HG02884 (cell line): Measurements from ENCODE around the gene MYO5B.
"Not testable (repeated sequence)": the region's sequence is repeated elsewhere in the genome, so short reads cannot be mapped to it uniquely, and the experiment has no call there.

Experiments used
- ATAC-seq: cut with Tn5 transposase; IDR thresholded peaks from one replicate; pipeline ENCODE4 v1.9.1; 2021; ENCODE audit warnings: mild to moderate bottlenecking, moderate library complexity; ENCODE audit not compliant: unreplicated experiment

Gene MYO5B

DNA sequence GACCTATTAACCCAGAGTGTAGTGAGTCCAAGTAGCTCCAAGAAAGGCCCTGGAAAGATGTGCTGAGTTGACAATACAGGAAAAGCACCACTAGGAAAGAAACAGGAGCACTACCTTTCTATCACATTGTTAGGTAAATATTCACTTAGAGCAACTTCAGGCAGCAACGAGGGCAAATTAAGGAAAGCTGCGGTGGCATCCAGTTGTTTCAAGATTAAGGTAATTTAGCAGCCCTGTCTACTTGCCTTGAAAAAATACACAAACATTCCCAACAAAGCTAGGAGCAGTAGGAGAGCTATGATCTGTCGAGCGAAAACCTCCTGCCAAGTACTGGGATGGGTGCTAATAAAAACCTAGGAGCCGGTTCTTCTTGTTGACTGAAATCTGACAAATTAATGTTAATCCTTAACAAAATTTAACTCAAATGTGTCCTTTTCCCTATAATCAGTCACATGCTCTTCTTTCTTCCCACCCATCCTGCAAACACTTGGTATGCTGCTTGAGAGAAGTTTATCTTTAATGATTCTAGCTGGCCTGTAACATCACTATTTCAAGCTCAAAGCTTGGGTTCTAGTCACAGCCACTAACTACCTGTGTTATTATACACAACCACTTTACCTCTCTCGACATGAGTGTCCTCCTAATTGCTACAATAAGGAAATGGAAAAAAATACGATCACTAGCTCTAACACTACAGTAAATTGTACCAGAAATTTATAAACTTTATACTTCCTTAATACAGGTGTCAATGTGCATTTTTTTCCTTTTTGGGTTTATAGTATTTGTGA is 383.6 kb downstream of the MYO5B start:
- no peak for ATAC-seq

DNA sequence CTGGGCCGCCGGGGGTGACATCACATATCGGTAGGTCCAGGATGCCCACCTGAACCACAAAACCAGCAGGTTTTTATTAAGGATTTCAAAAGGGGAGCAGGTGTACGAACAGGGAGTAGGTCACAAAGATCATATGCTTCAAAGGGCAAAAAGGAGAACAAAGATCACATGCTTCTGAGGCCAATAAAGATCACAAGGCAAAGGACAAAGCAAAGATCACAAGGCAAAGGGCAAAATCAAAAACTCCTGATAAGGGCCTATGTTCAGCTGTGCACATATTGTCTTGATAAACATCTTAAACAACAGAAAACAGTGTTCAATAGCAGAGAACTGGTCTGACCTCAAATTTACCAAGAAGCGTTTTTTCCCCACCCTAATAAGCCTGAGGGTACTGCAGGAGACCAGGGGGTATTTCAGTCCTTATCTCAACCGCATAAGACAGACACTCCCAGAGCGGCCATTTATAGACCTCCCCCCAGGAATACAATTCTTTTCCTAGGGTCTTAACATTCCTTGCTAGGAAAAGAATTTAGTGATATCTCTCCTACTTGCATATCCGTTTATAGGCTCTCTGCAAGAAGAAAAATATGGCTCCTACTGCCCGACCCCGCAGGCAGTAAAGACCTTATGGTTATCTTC is 386.3 kb downstream of the MYO5B start:
- not testable (repeated sequence) for ATAC-seq

DNA sequence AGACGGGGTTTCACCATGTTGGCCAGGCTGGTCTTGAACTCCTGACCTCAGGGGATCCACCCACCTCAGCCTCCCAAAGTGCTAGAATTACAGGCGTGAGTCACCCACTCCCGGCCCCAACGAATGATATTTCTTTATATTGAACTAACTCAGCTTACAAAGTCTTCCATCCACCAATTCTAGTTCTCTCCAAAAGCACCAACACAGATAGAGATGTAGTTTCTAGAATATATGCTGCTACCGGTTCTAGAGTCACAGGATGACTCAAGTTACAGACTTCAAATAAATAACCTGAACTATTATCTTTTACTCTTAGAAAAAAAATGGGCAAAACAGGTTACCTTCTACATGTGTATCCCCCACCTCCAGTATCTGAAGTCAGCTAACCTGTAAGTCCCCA is 390.9 kb downstream of the MYO5B start:
- ATAC-seq, result no peak

DNA sequence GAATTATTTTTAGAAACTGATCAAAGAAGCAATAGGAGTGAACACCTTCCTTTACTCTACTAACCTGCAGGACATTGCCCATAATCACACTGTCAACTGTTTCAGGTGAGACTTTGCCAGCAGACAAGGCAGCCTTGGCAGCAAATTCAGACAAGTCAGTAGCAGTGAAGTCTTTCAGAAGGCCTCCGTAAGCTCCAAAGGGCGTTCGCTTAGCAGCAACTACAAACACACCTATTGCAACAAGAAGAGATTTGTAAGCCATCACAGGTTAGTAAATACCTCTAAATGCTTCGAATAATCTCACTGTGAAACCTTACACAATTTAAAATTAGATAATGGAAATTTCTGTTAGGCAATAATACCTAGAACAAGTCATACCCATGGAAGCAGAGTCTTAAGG is 392.3 kb downstream of the MYO5B start:
- ATAC-seq, result no peak

DNA sequence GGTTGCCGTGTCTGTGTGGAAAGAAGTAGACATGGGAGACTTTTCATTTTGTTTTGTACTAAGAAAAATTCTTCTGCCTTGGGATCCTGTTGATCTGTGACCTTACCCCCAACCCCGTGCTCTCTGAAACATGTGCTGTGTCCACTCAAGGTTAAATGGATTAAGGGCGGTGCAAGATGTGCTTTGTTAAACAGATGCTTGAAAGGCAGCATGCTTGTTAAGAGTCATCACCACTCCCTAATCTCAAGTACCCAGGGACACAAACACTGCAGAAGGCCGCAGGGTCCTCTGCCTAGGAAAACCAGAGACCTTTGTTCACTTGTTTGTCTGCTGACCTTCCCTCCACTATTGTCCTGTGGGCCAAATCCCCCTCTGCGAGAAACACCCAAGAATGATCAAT is 394.5 kb downstream of the MYO5B start:
- ATAC-seq, result not testable (repeated sequence)

DNA sequence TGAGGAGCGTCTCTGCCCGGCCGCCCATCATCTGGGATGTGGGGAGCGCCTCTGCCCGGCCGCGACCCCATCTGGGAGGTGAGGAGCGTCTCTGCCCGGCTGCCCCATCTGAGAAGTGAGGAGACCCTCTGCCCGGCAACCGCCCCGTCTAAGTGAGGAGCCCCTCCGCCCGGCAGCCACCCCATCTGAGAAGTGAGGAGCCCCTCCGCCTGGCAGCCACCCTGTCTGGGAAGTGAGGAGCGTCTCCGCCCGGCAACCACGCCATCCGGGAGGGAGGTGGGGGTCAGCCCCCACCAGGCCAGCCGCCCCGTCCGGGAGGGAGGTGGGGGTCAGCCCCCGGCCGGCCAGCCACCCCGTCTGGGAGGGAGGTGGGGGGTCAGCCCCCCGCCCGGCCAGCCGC is 395.1 kb downstream of the MYO5B start:
- not testable (repeated sequence) for ATAC-seq

DNA sequence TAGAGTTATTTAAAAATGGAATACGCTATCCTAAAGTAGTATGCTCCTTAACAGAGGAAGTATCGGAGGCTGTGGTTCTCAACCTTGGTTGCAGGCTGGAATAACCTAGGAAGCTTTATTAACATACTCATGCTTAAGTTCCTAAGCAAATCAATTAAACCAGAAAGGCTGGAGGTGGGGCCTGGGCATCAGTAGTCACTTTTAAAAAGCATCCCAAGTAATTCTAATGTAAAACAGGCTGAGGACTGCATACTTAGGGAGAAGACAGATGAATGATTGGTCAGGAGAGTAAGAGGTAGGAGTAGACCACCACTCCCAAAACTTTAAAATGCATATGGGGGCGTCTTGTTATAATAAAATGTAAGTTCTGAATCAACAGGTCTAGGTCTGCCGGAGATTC is 396.9 kb downstream of the MYO5B start:
- ATAC-seq, result no peak

DNA sequence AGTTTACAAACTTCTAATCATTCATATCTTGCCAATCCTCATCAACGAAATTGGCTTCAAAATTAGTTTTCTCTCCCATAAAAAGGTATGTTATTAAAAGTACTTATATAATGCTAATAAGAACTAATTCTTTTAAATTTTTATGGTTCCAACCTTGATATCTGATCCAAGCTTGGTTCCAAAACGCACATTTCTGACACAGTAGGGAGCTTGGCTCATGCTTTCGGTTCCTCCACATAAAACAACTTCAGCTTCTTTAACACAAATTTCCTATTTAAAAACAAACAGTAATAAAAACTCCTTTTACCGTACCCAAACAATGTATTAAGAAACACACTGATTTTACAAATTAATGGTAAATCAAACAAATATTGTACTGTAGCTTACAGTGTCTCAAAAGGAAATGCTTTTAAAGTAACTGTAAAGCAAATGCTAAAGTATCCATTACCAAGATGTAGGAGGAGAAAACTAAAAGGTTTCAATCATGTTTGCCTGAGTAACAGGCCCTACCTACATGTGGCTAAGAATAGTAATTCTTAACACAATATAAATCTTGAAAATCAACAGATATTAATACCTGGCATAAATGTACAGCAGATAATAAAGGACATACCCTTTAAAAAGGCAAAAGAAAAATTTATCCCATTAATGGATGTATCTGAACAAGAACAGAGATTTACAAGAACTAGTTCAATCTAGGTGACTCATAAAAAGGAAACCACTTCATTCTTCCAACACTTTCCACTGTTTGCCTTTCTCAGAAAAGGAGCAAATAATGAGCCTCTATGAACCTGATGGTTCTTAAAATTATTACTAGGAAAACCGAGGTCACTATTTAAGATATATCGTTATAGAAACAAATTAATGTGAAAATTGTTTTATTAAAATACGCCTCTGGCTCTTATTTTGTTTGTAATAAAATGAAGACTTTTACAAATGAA is 399.1 kb downstream of the MYO5B start:
- ATAC-seq, result no peak

DNA sequence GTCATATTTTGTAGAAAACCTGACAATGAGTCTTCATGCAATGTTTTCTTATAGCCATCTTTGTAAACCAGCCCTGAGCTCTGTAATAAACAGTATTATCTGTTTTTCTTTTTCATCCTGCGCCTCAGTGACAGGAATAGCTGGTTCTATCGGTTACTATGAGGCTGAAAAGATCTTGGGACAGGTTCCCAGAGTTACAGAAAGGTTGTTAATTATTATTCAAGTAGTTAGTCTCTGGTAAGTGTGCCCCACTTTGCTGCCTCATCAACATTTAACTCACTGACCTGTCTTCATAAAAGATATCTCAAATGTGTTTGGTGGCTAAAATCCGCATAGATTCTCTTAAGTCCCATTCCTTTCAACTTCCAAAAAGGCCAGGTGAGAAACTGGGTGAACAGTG is 400.2 kb downstream of the MYO5B start:
- no peak for ATAC-seq

DNA sequence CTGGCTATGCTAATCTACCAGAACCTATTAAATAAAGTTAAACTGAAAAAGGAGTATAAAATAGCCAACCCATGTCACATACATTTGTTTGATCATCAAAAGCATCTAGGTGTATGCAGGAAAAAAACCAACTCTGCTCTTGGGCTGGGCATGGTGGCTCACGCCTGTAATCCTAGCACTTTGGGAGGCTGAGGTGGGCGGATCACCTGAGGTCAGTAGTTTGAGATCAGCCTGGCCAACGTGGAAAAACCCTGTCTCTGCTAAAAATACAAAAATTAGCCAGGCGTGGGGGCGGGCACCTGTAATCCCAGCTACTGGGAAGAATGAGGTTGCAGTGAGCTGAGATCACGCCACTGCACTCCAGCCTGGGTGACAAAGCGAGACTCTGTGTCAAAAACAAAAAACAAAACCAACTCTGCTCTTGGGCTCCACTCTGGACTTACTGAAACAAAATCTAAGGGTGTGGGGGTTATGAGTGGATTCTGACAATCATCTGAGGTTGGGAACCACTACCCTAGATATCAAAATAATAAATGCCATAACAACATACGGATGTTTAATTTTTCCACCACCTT is 405.3 kb downstream of the MYO5B start:
- ATAC-seq, result not testable (repeated sequence)

DNA sequence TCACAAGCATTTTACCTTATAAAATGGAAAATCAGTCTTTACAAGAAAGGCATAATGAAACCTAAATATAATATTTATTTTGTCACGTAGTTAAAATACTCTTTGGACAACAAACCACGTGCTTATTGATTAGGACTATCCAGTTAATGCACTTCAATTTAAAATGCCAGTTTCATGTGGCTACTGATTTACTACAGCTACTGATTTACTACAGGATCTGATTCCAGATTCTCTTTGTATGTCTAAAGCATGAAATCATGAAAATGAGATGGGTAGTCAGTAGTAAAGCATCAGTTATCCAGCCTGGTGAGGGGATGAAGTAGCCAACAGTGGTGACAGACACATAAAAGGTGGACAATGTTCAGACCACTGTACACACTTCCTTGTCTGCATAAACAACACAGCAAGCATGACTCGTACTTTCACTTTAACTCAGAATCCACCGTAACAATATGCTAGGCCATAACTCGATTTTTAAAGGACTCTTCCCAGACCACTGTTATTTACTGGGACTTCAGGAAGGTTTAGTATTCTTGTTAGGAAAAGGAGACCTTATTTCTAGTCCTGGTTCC is 406.5 kb downstream of the MYO5B start:
- no peak for ATAC-seq

DNA sequence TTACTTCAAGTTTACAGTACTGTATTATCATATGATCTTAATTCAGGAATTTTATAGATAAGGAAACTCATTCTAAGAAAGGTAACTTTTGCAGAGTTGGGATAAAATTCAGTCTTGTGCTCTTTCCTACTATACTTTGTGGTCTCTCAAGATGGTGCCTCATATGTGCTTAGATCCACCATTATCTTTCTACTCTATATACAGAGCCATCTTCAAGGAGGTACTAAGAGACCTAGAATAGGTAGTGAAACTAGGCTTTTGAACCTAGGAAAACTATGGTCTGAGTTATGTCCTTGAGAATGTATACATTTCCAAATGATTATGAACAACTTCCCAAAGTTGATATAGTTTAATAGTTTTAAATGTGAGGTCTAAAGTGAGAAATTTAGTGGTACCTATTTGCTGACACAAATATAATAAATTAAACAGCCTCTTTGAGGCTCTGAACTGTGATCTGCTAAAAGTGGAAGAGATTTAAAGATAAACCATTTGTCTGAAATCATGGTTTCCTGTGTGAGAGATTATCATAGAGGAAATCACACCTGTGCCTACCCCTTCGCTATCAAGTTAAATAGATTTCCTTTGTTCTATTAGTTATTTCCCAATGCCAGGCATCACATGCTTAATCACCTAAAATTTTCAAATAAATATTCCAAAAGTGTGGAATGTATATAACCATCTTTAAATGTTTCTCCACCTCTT is 408.8 kb downstream of the MYO5B start:
- no peak for ATAC-seq

DNA sequence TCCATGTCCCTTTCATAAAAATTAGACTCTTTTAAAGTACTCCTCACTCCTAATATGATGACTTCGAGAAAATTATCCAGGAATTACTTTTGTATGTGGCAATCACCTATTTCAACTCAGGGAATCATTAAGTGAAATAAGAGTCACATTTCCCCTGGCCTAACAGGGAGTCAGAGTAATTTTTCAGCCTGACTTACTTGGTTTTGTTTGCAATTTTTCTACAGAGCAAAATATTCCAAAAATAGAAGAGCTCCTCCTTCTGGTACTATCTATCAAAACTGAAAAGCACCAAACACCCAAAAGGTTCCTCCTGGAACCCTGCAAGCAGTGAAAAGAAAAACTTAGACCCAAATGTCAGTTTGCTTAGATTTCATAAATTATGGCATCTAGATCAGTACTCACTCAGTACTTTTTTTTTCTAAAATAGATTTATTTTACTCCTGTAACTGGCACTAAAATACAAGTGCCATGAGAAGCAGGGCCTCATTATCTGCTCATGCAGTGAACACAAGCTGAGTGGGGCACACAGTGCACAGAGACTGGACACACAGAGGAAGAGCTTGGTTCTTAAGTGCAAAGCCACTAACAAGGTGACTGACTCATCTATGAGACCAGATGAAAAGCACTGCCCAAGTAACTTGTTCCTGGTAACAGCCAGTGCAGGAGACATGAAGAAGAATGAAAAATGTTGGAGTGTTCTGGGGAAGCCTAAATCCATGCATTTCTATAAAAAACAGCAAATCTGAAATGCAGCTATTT is 410.3 kb downstream of the MYO5B start:
- no peak for ATAC-seq

DNA sequence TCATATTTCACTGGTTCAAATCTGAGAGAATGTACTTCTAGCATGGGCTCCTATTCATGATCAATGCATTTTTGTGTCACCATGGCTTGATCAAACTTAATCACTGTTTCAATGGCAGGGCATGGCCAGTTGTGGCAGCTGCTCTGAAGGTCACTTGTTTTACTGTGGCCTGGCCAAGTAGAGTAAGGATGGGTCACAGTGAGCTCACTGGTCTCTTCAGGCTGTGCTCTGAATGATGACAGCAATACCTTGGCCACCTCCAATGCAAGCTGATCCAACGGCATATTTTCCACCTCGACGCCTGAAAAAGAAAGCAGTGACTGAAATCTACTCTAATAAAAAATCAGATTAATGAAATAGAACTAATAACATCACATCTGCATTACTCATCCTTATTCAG is 411.3 kb downstream of the MYO5B start:
- ATAC-seq, result not testable (repeated sequence)

DNA sequence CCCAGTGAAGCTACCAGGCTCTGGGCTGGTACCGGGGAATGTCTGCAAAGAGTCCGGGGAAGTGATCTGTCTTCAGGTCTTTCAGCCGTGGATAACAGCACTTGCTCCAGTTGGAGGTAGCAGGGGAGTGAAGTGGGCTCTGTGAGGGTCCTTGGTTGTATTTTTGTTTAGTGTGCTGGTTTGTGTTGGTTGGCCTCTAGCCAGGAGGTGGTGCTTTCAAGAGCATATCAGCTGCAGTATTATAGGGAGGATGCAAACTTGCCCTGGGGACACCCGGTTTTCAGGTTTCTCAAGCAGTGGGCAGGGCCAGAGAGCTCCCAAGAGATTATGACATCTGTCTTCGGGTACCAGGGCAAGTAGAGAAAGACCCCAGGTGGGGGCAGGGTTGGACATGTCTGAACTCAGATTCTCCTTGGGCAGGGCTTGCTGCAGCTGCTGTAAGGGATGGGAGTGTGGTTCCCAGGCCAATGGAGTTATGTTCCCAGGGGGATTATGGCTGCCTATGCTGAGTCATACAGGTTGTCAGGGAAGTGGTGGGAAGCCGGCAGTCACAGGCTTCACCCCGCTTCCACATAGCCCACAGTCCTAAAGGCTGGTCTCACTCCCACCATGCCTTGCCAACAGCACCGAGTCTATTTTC is 416.0 kb downstream of the MYO5B start:
- ATAC-seq, result no peak
